ENCODE measurements around the gene TRIM71.
A peak's percentile ranks its signal among the peaks of the same experiment; 100 is the strongest.
"Not testable (repeated sequence)": the region's sequence is repeated elsewhere in the genome, so short reads cannot be mapped to it uniquely, and the experiment has no call there.

Gene TRIM71

DNA sequence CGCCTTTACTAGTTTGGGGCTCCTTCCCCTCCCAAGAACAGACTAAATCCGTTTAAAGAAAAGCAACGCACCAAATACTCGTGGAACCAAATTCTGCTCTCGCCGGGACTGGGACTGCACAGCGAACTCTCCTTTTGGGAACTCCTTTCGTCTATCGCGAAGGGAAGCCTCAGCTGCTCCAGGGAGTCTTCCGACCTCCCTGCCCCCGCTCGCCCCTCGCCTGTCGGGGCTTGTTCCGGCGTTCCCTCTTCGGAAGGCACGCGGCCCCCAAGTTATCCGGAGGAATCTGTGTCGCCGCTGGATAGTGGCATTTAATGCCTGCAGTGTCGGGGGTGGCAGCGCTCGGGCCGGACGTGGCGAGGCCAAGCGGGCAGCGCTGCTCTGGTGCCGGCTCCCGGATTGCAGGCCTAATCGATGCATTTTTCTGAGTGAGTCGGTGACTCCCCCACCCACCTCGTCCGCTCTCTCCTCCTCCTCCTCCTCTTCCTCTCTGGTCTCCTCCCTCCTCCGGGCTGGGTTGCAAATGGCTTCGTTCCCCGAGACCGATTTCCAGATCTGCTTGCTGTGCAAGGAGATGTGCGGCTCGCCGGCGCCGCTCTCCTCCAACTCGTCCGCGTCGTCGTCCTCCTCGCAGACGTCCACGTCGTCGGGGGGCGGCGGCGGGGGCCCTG is at the start of gene TRIM71:
TRIM71 (plus strand) TSS at position 440 of the 671 bp plus-strand sequence; CDS start at position 524, 84 bp downstream.
- no peak for DNase-seq (ENCODE audit: low spot score)

- no peak for DNase-seq (ENCODE audit: low spot score)
Observed at GRCh38 chr3:32778389-32778788, 39.4 kb upstream of the TRIM71 start.

GRCh38 chr3:32780071-32780734 is 37.6 kb upstream of the TRIM71 start:
- DNase-seq (ENCODE audit: low spot score): no peak

DNA sequence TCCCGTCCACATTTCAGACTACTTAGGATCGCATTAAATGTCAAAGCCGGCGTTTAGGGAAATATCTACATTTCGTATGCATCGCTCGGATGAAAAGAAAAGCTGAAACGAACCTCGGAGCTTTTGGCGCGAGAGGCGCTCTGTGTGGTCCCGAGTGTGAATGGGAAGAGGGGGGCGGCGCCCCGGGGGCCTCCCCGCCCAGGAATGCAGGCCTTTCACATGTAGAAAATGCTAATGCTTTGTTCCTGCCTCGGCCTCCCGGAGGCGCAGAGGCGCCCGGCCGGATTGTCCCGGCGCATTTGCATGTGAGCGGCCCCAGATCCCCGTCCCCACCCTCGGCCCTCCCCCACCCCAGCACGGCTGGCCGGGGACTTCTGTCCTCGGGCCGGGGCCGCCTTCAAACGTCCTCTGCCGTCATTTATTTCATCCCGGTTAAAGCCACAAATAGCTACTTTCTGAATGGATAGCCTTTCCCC is 37.0 kb upstream of the TRIM71 start:
- DNase-seq (ENCODE audit: low spot score): no peak

DNA sequence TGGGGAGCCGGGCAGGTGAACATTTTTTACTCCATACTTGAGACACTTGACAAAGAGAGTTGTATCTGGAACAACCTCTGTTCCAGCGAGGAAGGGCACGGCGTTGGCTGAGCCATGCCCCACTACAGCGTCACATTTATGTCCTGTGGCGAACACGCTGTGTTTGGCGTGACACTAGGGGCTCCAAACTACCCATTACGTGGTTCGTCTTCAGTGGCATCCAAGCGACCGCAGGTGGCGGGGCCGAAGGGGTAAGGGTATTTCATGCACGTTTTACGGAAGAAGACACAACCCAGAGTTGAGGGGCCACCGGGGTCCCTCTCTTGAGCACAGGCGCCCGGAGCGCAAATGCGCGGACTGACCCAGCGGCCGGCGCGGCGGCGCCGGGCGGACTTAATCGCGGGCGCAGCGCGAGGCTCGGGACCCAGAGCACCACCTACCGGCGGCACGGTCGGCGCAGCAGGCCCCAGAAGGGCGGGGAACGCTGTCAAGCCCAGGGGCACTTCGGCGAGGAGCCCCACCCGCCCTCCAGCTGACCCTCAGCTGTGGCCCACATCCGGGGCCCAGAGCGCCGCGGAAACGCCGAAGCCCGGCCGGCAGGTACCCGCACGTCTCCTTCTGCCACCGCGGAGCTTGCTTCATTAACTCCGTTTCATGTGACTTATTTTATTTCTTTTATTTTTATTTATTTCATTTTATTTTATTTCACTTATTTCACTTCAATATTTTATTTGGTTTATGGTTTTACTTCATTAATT is 36.4 kb upstream of the TRIM71 start:
- DNase-seq (ENCODE audit: low spot score): peak; percentile 54

DNA sequence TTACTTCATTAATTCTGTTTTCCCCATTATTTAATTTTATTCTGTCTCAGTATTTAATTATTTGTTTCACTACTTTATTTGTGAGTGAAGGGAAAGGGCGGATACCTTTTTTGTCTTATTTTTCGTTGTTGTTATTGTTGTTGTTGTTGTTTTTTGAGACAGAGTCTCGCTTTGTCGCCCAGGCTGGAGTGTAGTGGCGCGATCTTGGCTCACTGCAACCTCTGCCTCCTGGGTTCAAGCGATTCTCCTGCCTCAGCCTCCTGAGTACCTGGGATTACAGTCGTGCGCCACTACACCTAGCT is 35.9 kb upstream of the TRIM71 start:
- not testable (repeated sequence) for DNase-seq (ENCODE audit: low spot score)

DNA sequence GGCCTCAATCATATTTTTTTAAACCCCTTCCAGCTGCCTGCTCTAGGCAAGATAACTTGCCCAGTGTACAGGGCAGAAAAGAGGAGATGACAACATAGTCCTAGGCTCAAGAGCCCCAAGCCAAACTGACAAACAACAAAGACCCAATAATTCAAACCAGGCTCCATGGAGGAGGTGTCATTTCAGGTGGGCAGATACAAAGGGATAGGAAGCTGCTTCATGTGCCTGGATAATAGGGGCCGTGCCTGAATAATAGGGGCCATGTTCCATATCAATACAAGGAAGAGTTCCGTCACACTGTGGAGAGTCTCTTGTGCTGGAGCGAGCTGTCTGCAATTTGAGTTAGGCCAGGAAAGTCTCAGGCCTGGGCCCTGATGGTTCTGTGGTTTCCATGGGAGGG is 35.4 kb upstream of the TRIM71 start:
- no peak for DNase-seq (ENCODE audit: low spot score)

- no peak for DNase-seq (ENCODE audit: low spot score)
Observed at GRCh38 chr3:32791833-32792232, 26.0 kb upstream of the TRIM71 start.

GRCh38 chr3:32794487-32795308 is 23.1 kb upstream of the TRIM71 start:
- no peak for DNase-seq (ENCODE audit: low spot score)

- not testable (repeated sequence) for DNase-seq (ENCODE audit: low spot score)
Observed at GRCh38 chr3:32796384-32796950, 21.3 kb upstream of the TRIM71 start.

GRCh38 chr3:32797776-32798175 is 20.0 kb upstream of the TRIM71 start:
- DNase-seq (ENCODE audit: low spot score): no peak

DNA sequence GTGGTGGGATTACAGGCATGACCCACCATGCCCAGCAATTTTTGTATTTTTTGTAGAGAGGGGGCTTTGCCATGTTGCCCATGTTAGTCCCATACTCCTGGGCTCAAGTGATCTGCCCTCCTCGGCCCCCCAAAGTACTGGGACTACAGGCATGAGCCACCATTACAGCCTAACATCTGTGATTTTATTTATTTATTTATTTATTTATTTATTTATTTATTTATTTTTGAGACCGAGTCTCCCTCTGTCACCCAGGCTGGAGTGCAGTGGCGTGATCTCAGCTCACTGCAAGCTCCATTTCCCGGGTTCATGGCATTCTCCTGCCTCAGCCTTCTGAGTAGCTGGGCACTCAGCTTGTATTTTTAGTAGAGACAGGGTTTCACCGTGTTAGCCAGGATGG is 16.4 kb upstream of the TRIM71 start:
- not testable (repeated sequence) for DNase-seq (ENCODE audit: low spot score)

GRCh38 chr3:32813180-32813579 is 4.6 kb upstream of the TRIM71 start:
- no peak for DNase-seq (ENCODE audit: low spot score)

GRCh38 chr3:32814361-32814760 is 3.4 kb upstream of the TRIM71 start:
- no peak for DNase-seq (ENCODE audit: low spot score)

GRCh38 chr3:32815841-32816438 is 1.9 kb upstream of the TRIM71 start:
- DNase-seq (ENCODE audit: low spot score): no peak

- DNase-seq (ENCODE audit: low spot score): no peak
Observed at GRCh38 chr3:32816439-32817256, 1.1 kb upstream of the TRIM71 start.

DNA sequence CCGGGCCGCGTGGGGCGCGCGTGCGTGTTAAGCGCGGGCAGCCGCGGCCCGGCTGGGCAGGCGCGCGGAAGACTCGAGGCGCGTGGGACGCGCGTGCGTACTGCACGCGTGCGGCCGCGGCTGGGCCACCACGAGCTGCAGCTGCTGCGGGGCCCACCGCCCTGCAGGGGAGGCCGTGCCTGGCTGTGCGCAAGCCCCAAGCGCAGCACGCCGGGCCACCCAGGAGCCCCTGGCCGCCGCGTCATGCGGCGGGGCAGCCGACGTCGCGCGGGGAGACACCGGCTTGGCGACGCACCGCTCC is 590 bp upstream of the TRIM71 start:
- DNase-seq (ENCODE audit: low spot score): no peak

DNA sequence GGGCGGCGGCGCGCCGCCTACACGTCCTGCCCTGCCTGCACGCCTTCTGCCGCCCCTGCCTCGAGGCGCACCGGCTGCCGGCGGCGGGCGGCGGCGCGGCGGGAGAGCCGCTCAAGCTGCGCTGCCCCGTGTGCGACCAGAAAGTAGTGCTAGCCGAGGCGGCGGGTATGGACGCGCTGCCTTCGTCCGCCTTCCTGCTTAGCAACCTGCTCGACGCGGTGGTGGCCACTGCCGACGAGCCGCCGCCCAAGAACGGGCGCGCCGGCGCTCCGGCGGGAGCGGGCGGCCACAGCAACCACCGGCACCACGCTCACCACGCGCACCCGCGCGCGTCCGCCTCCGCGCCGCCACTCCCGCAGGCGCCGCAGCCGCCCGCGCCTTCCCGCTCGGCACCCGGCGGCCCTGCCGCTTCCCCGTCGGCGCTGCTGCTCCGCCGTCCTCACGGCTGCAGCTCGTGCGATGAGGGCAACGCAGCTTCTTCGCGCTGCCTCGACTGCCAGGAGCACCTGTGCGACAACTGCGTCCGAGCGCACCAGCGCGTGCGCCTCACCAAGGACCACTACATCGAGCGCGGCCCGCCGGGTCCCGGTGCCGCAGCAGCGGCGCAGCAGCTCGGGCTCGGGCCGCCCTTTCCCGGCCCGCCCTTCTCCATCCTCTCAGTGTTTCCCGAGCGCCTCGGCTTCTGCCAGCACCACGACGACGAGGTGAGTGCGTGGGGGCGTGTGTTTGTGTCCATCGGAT is 602 bp downstream of the TRIM71 start:
- DNase-seq (ENCODE audit: low spot score): no peak

DNA sequence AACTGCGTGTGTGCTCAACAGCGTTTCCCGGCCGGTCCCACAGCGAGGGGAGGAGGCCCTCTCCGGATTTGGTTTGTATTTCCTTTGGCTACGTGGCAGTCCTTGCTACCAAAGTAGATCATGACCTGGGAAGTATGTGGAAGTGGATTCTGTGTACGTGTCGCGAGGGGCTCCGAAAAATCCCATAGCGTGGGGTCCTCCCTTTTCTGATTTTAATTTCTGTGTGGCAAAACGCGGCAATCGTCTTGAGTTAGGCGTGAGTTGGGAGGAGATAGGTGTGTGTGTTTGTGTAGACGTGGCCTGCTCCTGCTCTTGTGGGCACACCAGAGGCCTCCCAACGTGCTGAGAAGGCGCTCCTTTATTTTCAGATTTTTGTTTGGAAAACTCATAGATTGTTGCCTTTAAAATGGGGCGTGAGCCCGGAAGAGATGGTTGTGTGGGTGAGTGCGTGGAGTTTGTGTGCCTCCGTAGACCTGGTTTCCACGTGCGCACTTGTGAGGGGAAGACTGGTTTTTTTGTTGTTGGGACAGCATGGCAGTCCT is 1.2 kb downstream of the TRIM71 start:
- no peak for DNase-seq (ENCODE audit: low spot score)
